GM12873 (cell line): ENCODE results near the gene LOC101059915.

ENCODE experiments used
- TF ChIP-seq, protein P1 (sequence below): IDR thresholded peaks from 2 replicates; pipeline ENCODE4 v1.5.1; 2012; ENCODE audit warnings: low read depth, mild to moderate bottlenecking, moderate library complexity, low read length, control low read depth; ENCODE audit not compliant: insufficient read depth; ENCODE audit errors: missing control alignments

The LOC101059915 gene

DNA sequence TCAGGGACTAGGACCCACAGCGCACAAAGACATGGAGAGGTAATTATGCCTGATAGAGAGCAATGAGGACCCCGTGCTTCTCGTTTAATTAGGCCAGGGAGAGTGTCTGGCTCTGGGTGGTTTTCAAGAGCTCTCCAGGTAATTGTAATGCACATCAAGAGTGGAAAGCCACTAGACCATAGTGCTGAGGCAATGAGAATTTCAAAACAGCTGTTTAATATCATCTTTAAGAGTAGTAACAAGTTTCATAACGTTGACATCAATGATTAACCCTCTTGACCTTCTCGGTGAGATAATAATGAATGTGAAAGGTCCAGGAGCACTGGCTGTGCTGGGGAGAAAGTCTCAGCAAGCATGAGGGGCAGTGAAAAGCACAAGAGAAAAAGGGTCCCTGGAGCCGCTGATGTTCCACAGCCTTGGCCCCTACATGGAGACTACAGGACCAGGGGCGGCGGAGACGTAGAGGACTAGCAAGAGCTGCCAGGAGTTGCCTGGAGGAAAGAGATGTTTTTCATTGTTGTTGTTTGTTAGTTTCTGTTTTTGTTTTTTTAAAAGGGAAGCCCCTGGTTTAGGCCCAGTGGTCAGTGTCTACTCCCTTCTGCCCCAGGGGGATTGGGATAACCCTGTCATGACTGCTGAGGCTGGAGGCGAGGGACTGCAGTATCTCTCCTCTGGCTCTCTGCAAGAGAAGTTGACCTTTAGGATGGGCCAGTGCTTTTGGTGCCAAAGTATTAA is 34.3 kb upstream of the LOC101059915 start:
- TF ChIP-seq, protein P1, sequence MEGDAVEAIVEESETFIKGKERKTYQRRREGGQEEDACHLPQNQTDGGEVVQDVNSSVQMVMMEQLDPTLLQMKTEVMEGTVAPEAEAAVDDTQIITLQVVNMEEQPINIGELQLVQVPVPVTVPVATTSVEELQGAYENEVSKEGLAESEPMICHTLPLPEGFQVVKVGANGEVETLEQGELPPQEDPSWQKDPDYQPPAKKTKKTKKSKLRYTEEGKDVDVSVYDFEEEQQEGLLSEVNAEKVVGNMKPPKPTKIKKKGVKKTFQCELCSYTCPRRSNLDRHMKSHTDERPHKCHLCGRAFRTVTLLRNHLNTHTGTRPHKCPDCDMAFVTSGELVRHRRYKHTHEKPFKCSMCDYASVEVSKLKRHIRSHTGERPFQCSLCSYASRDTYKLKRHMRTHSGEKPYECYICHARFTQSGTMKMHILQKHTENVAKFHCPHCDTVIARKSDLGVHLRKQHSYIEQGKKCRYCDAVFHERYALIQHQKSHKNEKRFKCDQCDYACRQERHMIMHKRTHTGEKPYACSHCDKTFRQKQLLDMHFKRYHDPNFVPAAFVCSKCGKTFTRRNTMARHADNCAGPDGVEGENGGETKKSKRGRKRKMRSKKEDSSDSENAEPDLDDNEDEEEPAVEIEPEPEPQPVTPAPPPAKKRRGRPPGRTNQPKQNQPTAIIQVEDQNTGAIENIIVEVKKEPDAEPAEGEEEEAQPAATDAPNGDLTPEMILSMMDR = no peak

DNA sequence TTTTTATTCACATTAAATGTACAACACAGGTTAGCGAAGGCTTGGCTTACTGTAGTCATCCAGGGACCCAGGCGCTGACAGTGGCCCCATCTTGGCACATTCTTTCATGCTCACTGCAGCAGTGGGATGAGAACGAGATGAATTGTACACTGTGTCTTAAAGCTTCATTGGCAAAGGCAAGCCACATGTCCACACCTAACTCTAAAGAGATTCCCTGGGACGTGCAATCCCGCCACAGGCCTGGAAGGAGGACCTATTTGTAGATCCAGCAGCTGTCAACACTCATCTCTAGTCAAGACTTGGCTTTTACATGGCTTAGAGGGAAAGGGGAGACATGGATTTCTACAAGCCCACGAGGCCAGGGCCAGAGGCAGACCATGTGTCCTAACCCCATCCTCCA is 33.0 kb upstream of the LOC101059915 start:
- TF ChIP-seq, protein P1 = no peak

DNA sequence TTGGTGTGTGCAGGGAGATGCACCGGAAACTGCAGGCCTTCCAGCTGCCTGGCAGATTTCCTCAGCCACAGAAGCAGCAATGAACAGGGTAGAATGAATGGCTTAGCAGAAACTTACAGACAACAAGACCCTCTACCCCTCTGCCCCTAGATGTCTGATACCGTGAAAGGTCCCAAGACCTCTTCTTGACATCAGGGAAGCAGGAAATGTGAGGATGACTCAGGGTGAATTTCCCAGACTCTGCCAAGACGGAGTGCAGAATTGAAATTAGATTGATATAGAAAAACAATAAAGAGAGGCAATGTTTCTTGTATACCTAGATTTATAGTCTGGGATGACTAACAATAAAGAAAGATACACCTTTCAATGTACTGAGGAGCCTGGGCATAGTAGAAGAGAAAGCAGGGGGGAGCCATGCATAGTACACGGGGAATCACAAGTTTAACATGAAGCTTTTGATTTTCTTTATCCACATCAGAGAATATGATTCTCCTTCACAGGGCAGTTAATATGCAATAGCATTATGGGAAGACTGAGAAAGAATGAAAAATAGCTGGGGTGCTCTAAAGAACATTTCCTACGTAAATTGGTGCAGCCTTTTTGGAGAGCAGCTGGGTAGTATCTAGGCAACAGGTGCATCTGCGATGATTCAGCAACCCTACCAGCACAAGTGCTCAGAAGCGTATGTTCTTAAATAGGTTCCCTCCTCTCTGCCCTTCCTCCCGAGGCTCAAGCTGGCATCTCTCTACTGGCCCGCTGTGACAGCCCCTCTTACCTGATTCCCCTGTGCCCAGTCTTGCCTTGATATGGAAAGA is 30.7 kb upstream of the LOC101059915 start:
- TF ChIP-seq, protein P1 = no peak

DNA sequence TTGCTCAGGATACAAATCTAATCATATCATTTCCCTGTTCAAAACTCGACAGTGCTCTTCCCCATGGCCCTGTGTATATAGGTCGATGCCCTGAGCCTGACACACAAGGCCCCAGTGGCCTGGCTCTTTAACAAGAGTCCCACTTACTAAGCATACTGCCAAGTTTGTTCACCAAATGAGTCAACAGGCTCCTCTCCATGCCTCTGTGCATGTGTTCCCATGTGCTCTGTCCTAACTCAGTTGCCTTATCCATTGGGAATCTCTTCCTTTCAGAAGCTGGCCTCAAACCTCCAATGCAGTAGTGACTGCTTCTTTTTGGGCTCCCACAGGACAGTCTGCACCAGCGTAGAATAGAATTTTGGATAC is 30.1 kb upstream of the LOC101059915 start:
- TF ChIP-seq, protein P1 = no peak

DNA sequence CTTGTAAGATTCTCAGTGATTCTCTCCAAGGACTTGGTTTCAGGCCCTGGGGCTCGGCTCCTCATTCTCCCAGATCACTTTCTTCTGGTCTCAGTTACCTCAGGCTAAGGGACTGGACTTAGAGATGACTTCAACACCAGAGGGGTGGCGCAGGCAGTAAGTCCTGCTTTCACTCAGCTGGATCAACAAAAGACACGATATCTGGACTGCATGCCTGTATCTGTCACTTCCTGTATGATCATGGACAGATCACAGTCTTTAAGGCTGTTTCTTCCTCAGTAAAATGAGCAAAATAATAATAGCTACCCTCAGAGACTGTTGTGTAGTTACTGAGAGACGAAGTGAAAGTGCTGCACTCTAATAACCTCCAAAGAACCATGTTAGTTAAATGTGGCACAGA is 29.5 kb upstream of the LOC101059915 start:
- TF ChIP-seq, protein P1 = no peak

DNA sequence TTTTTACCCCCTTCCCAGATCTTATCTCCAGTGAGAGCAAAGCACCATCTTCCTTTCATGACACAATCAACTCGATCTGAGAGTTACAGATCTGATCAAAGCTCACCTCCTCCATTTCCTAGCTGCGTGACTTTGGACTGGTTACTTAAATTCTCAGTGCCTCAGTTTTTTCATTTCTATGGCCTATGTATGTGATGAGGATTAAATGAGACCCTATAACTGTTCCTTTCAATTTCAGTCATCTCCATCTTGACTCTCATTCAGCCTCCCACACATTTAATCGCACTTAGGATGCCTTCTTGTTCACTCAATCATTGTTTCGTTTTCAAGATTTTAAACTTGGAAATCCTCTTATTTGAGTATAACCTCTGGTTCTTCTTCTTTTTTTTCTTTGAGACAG is 28.9 kb upstream of the LOC101059915 start:
- TF ChIP-seq, protein P1 = no peak

DNA sequence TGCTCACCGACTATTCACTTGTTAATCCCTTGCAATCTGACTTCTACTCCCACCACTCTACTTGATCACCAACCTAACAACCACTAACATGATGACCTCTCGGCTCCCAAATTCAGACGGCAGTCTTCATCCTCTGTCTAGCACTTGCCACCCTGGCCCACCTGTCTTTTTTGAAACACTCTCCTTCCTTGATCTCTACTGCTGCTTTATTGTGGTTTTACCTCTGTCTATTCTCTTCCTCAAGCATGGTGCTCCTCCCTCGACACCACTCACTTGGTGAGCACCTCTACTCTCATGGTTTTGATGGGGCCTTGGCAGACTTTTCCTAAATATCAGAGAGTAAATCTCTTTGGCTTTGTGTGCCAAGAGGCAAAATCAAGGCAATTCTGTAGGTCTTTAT is 27.3 kb upstream of the LOC101059915 start:
- TF ChIP-seq, protein P1 = no peak
